ENCODE data around the gene PYGM.

PYGM gene

DNA sequence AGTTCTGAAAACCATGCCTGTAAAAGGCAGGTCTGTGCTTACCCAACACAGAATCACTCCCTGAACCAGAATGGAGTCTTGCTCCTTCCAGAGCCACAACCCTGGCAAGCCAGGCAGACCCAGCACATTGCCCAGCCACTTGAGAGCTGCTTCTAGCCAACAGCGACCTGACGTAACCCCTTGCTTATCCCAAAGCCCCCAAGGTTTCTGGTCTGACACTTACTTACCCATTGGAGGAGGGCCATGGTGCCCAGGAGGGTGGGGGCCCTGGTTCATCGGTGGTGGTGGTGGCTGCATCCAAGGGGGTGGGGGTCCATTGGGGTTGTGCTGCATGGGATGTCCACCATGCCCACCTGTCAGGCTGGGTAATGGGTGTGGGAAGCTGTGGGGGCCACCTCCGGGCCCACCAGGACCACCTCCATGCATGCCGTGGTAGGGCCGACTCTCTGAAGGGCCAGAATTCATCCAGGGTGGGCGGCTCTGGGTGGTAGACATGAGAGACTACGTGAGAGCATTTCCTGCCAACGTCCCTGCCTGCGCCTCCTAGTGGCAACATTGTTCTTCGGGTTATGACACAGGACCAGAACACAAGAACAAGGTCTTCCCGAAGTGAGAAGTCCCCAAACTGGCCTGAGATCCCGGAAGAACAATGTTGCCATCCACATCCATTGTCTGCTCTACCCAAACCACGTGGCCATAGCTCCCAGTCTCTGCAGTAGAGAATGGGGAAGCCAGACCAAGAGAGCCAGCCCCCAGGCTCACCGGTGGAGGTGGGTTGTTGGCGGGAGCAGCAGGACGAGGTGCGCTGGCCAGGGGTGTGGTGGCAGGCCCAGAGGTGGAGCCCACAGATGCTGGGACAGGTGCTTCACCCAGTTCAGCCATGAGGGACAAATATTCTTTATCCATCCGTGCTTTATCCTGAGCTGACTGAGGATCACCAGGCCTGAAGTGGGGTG lies 7.8 kb upstream of the PYGM start:
- peak in 1 of 2 donors; percentile 60 for DNase-seq (ENCODE audit: low read depth in 2 of 2)

DNA sequence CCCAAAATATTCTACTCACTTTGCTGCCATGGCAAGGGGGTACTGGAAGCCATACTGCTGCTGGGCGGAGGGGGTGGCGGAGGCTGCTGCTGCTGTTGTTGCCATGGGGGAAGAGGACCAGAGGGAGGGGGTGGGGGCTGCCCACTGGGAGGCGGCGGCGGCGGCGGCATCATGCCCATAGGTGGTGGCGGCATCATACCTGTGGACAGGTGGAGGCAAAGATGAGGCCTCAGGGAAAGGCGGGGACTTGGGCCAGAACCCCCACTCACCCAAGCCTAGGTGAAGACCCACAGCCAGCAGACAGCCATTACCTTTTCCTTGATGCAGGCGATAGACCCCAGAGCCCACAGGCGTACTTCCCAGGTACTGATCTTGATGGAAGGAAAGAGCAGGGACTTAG lies 7.1 kb upstream of the PYGM start:
- no peak for DNase-seq (ENCODE audit: low read depth in 2 of 2)

DNA sequence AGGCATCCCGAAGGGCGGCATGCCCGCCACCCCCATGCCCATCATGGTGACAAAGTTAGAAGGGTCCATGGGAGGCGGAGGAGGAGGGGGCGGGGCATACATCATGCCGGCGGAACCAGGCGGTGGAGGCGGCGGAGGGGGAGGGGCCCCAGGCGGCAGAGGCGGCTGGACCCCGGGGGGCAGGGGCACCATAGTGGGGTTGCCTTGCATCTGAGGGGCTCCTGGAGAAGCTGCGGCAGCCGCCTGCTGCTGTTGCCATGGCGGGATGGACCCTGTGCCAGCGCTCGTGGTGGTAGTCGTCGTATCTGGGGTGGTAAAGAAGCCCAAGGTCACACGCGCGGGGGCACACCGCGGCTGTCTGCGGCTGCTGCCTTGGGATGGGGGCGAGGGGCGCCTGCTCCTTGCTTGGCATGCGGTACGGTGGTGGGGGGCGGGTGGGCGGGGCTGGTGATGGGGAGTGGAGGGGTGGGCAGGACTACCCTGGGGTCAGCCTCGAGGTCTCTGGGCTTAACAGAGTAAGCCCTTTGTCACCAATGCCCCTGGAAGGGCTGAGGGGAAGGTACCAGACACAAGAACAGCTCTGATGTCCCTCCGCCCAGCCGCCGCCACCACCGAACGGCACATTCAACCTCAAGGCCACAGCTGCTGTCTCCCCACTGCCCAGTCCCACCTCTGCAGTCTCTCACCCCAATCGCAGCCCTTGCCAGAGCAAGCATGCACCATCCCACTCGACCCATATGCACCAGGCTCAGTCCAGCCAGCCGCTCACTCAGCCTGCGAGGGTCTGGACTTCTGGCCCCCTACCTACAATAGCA lies 6.3 kb upstream of the PYGM start:
- no peak for DNase-seq (ENCODE audit: low read depth in 2 of 2)

DNA sequence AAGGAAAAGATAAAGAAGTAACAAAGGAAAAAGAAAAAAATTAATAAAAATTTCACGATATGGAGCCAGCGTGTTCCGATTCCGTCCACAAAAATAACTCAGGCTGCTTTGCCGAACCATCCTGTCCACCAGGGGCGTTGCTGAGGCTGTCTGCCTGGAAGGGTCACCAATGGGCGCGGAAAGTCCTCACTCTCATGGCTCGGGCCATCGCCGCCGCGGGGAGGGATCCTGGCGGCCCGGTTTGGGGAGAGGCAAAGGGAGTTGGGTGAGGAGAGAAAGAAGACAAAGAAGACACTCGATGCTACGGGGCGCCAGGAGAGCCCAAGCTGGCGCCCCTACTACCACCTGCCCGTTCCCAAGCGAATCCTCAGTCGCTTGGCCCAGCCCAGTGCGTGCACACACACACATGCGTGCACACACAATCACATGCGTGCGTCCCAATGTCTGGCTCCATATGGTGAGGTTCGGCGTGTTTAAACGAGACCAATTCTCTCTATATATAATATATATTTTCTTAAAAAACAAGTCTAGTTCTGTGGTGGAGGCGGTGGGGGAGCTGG lies 5.6 kb upstream of the PYGM start:
- DNase-seq (ENCODE audit: low read depth in 2 of 2) = no peak

DNA sequence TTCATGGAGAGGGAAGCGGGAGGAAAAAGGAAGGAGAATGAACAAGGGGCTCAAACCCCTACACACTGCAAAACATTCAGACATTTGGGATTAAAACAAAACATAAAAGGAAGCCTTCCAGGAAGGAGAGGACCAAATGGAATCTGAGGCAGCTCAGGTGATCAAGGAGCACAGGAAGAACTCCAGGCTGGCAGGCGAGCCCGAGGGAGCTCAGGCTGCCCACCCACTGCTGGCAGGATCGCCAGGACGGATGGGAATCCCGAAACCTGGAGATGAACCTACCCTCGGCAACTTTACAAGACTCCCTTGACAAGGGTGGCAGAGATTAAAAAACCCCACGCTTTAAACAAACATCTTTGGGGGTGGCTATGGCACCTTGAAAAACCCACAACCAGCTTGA lies 5.0 kb upstream of the PYGM start:
- DNase-seq (ENCODE audit: low read depth in 2 of 2) = no peak

DNA sequence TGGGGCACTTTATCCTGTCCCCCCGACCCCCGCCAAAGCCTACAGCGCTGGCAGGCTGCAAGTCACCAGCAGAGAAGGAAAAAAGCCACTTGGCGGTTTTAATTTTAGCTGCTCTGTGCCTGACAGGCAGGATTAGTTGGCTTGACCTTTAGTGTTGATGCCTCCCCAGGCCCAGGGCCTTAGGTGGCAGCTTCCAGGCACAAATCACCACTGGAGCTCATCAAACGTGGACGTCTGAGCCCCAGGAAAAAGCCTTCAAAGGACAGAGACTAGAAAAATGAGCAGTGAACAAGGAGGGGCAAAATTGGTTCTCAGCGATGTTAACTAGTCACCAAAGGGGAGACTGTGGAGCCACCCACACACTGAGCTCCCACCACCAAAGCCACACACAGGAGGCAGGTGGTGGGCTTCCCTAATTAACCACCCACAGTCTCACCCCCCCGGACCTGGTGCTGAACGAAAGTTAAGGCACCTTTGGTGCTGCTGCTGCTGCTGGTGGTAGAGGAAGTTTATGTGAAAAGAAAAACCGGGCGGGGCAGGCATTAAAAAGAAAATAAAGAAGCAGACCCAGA lies 4.4 kb upstream of the PYGM start:
- no peak for DNase-seq (ENCODE audit: low read depth in 2 of 2)

DNA sequence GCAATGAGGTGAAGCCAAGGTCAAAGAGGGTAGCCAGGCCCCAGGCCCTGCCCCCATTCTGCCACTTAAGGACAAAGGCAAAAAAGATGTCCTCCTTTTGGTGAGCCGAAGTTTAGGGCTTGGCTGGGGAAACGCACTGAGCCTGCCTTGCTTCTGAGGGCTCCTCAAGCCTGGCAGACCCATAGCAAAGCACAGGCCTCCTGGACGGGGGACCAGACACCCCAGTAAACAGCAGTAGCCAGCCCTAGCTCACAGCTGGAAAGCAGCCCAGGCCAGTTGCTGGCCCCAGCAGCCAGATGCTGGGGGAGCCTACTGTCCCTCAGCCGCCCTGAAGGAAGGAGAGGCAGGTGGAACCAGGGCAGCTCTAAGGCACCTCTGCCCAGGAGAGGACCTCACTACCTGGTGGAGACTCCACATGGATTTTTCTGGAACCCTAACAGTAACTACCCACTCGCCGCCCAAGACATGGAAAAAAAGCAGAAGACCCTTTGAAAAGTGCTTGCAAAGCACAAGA lies 3.8 kb upstream of the PYGM start:
- DNase-seq (ENCODE audit: low read depth in 2 of 2) = no peak

DNA sequence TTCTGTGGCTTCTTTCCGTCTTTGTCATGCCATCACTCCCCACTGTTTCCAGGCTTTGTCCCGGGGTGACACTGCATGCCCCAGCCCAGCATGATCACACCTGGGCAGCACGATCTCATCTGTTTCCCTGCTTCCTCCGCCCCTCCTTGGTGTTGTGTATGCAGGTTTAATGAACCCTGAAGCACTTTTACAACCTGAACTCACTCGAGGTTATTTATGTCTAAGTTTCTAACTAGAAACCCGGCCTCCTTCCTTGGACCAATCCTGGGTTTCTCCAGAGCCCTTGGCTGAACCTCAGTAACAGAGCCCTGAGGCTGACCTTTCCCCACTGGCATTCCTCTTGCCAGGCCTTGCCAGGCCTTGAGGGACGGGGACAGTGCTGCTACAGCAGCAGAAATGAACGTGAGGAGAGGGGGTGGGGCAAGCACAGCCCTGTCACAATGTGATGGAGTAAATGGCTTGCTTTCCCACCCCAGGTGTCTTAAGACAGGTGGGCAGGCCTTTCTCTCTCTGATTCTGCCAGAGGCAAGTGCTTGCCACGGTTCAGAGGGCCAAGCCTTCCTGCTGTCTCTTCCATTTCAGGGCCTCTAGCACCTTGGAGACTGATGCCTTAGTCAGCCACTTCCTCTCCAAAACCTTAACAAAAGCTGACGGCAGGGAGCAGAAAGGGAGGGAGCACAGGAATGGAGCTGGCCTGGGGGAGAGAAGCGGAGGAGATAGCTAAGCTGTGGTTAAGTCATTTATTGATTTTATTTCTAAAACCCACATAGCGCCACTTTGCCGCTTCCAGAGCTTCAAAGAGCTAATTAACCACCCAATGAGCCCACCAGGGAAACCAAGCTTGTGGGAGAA lies 3.1 kb upstream of the PYGM start:
- no peak for DNase-seq (ENCODE audit: low read depth in 2 of 2)

DNA sequence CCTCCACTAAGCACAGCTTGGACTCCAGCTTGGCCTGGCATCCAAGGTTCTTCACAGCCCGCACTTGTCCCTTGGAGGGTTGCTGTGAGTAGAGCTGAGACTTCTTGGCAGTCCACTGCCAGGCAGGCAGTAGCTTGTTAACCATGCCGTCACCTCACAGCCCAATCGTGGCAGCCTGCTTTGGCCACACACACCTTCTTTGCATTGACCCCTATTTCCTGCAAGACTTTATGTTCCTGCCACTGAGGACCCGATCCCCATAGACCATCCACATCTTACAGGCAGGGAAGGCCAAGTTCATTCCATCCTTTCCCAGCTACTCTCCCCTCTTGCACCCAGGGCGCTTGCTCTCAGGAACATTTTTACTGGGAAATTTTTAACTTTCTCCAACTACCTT lies 2.5 kb upstream of the PYGM start:
- no peak for DNase-seq (ENCODE audit: low read depth in 2 of 2)

DNA sequence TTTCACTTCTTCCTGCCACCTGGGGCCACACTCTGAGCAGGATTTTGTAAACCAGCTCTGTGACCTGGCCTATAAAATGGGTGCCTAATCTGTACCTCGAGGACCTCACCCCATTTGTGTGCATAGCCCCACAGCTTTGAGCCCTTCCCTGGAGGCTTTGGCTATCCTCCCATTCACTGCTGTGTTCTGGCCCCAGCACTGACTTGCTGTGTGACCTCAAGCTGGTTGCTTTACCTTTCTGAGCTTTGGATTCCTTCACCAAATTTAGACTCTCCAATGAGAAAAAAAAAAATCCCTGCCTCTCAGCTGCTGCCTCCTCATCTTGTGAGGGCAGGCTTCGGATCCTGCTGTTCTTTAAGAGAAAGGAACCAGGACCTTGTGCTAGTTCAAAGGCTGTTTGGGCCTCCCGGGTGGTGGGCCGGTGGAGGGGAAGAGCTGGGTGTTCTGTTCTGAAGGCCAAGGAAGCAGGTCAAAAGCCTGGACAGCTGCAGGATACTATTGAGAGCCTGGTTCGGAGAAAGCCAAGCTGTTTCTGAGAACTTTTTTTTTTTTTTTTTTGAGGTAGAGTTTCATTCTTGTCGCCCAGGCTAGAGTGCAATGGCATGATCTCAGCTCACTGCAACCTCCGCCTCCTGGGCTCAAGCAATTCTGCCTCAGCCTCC lies 1.1 kb upstream of the PYGM start:
- no peak for DNase-seq (ENCODE audit: low read depth in 2 of 2)

DNA sequence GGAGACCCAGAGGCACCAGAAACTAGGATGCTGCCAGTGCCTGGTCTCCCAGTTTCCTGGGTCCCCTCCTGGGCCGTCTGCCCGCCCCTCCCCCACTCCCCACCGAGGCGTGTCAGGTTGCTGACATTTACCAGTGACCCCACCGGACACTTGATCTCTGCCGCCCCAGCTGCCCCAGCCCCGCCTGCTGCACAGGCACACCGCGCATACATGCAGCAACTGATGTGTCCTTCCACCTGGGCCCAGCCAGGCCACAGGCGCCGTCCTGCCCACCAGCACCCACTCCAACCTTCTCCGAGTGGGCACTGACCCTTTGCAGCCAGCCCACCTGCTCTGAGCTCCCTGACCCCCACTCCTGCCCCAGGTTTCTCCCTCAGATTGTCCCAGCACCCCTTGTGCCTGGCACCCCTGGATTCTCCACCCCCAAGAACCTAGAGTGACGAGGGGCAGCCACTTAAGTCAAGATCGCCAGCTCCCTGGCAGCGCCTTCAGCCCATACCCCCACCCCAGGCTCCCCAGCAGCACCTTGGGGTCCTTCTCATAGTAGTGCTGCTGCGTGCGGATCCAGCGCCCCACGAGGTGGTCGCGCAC lies 548 bp downstream of the PYGM start:
- DNase-seq (ENCODE audit: low read depth in 2 of 2) = no peak

DNA sequence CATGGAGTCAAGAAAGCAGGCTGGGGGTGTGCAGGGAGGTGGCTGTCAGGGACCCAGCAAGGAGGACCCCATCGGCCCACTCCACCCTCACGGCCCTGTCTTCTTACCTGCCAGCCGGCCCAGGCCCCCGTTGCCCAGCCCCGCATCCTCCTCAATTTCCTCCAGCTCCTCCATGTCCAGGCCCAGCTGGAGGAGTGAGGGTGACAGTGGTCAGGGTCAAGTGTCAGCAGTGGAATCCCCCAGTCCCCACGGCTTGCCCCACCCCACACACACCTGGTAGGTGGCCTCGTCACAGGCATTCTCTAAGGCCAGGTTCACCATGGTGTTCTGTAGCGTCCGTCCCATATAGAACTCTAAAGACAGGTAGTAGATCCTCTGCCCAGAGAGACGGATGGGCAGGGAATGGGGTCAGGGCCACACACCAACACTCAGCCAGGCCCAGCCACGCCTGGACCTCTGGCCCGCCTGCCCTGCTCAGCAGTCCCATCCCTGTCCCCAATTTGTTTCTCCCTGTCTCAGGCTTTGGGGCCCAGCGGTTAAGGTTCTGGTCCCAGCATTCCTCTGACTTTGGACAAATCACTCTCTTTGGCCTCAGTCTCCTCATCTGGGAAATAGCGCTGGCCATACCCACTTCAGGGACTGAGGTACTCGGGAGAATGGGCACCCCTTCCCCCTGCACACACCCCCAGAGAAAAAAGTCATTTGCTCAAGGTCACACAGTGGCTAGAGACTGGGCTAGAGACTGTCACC lies 1.3 kb downstream of the PYGM start:
- DNase-seq (ENCODE audit: low read depth in 2 of 2) = no peak

DNA sequence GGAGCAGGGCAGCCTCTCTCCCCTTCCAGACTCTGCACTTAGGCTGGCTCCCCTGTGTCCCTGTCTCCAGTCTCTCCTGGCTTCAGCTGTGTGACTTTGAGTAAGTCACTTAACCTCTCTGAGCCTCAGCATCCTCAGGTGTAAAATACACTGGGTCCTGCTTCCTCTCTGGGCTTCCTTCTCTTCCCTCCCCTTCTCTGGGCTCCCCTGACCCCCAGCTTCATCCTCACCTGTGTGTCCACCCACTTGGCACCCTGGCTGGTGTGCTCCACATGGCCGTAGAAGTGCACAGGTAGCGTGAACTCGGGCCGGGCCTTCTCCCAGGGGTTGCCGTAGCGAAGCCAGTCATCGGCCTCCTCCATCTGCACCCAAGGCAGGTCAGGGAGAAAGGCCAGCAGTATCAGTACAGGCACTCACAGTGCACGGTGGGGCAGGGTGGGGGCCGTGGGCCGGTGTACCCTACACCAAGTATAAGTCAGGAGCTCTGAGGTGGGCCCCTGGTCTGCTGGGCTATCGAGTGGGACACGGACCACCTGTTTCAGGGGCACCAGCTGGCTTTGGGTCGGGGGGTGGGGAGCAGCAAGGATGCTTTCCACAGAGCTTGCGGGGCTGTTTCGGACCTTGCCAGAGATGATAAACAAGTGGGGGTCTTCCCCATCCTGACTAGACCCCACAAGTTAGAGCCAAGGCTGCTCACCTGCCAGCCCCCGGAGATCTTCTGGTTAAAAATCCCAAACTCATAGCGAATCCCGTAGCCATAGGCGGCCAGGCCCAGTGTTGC lies 2.0 kb downstream of the PYGM start:
- no peak for DNase-seq (ENCODE audit: low read depth in 2 of 2)

DNA sequence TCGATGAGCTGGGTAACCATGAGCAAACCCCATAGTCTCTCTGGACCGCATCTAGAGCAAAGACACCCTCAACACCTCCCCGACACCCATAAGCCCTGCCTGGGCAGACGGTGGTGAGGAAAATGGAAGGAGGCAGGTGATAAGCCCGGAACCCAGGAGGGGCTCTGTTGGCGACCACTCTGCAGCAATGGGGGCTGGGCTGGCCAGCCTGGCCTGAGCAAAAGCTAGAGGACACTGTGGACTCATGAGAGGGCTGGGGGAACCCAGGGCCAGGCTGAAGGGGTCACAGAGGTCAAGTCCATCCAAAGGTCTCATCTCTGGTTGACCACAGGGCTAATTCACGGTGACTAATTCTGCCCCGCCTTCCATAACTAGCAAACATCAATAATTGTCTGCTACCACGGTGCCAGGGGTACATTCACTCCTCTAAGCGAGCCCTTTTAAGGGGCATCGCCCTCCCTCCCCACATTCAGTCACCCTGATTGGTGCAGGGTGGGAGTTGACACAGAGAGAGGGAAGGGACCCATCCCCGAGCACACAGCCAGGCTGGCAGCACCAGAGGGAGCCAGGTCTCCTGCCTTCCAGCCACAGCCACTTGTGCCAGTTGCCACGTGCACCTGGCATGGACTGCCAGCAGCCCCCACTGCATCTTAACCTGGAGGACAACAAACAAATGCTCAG lies 4.0 kb downstream of the PYGM start:
- DNase-seq (ENCODE audit: low read depth in 2 of 2) = no peak

DNA sequence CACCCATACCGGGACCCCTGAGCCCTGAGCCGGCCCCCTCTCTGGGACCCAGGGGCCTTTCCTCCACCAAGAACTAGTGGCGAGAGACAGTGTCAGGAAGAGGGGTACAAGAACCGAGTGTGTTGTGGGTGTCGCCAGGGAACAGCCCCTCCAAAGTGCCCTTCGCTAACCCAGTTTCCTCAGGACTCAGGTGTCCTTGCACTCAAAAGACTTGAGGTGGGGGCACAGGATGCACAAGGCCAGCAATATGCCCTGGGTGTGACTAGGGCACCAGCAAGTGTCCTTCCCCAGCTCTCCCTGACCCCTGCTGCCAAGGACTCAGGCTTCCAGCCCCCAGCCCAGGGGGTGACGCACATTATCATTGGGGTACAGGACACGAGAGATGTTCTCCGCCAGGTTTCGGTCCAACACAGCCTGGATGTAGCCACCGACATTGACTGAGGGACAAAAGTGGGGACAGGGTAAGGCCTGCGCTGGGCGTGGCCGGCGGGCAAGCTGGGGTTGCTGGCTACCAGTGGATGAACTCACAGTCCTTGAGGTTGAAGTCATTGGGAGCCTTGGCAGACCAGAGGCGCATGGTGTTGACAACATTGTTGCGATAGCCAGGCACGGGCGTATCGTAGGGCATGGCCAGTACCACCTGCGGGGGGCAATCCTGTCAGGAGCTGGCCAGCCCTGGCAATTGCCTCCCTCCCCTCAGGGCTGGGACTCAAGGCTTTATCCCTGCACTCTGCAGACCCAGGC lies 4.7 kb downstream of the PYGM start:
- no peak for DNase-seq (ENCODE audit: low read depth in 2 of 2)

DNA sequence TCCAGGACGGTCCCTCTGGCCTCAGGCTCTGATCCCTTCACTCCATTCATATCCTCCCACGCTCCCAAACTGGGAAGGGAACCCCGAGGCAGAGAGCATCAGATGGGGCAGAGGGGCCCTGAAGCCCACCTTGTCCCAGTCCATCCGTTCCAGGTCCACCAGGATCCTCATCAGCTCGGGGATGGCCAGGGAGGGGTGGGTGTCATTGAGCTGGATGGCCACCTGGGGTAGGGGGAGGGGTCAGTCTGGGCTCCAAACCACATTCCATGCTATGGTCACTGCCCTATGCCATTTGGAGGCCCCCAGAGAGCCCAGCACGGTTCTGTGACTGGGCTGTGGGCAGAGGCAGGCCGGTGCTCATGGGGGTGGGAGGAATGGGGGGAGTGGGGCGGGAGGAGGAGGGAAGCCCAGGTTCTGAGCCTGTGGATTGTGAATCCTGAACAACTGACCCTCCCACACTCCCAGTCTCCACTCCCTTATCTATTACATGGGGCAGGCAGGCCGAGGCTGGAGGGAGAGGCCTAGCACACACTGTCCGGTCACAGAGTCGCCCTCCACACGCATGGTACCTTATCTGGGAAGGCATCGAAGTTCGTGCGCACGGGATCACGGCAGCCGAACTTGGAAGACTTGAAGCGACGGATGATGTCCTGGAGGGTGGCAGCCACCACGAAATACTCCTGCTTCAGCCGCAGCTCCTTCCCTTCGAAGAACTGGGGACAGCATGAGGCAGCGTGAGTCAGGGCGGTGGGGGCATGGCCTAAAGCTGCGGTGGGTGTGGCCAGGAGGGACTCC lies 5.5 kb downstream of the PYGM start:
- no peak for DNase-seq (ENCODE audit: low read depth in 2 of 2)
